Gastrocnemius medialis (tissue), 4 donors: ENCODE results near the gene COL6A5.

Source experiments
- CTCF ChIP-seq, 5 experiments: fragments of 450-650 bp in 3 of 5; fragments of 200-600 bp in 2 of 5; sonication (generic) in 2 of 5; IDR thresholded peaks in 4 of 5; conservative IDR thresholded peaks in 1 of 5; 1 replicate in 4 of 5; 2 replicates in 1 of 5; pipeline ENCODE4 v1.5.1; 2016 to 2019; ENCODE audit warnings: antibody characterized with exemption in 5 of 5, mild to moderate bottlenecking in 3 of 5, moderate library complexity in 3 of 5
- POLR2A ChIP-seq, 2 donors: fragments of 450-650 bp; IDR thresholded peaks; one replicate each; pipeline ENCODE4 v1.6.1; 2017; ENCODE audit warnings: antibody characterized with exemption in 2 of 2, mild to moderate bottlenecking in 2 of 2, moderate library complexity in 2 of 2

DNA sequence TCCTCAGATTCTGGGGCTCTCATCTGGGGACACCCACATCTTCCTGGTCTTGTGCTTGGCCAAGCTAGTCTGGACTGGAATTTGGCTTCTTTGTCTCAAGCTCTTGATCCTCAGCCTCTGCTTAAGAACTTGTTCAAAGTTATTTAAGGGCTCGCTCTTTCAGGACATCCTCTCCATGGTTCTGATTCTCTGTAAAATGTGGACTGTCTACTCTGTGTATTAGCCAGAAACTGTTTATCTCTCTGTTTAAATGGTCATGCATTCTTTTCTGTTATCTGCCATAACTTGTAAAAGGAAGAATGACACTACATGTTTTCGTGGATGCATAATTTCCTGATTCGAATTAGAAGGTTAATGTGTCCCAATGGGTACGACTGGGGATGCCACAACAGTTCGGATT is 79.4 kb downstream of the COL6A5 start:
- TF ChIP-seq CTCF (IDR thresholded peaks at IDR 0.05 in 4 of 5, conservative IDR thresholded peaks at IDR 0.05 in 1 of 5) (no peak), POLR2A (IDR thresholded peaks at IDR 0.05) (no peak)
